ENCODE data around the gene COBL.

GRCh38 chr7:51244885-51245284, 71.7 kb downstream of the COBL start:
- no peak for TF ChIP-seq POLR2A (IDR thresholded peaks at IDR 0.05; ENCODE audit: control extremely low read depth in 1 of 2, low read depth in 2 of 2, low read length in 2 of 2)
- no peak for TF ChIP-seq ATF3 (IDR thresholded peaks at IDR 0.05; ENCODE audit: insufficient read depth, low read depth, low read length)
- no peak for TF ChIP-seq TAF1 (IDR thresholded peaks at IDR 0.05; ENCODE audit: low read depth, low read length)
- TF ChIP-seq EZH2 (IDR thresholded peaks at IDR 0.05; ENCODE audit: low read depth, low read length, severe bottlenecking) = no peak
- TF ChIP-seq POLR2AphosphoS5 (IDR thresholded peaks at IDR 0.05; ENCODE audit: low read depth, low read length) = no peak
- TF ChIP-seq CTCF (IDR thresholded peaks at IDR 0.05; ENCODE audit: control extremely low read depth in 1 of 3, insufficient read depth in 1 of 3, low read depth in 1 of 3, low read length in 3 of 3) = no peak
- TF ChIP-seq TEAD4 (IDR thresholded peaks at IDR 0.05; ENCODE audit: low read depth, low read length) = no peak
- TF ChIP-seq ASH2L (IDR thresholded peaks at IDR 0.05; ENCODE audit: low read length) = no peak
- no peak for TF ChIP-seq ZNF274 (IDR thresholded peaks at IDR 0.05; ENCODE audit: borderline replicate concordance, extremely low read depth, low read length)
- no peak for TF ChIP-seq RXRA (IDR thresholded peaks at IDR 0.05; ENCODE audit: insufficient read depth, low read depth, low read length)
